G401 (cell line): ENCODE measurements around the gene DNAH12. TPM values are rescaled to one million over a fixed set of nuclear protein-coding genes. Genes with fewer than 3 reads are reported as not detected.
A peak's percentile ranks its signal among the peaks of the same experiment; 100 is the strongest.

Experiments
- DNase-seq: peaks from one replicate; pipeline ENCODE4 v3.0.0-alpha.2; 2015; ENCODE audit warnings: low spot score
- in situ Hi-C: cut with HindIII; loops from 2 replicates; pipeline ENCODE4 v1.10.0; 2016; ENCODE audit warnings: low sequenced_read_pairs, mixed read lengths
- total RNA-seq: library from RNA; depleted of rRNA; stranded (reverse); fragments of >200 nt; shearing (Covaris generic); gene quantifications from 2 replicates; pipeline ENCODE4 v1.2.3, GENCODE V29; 2014; rRNA removed

DNAH12 gene, protein sequence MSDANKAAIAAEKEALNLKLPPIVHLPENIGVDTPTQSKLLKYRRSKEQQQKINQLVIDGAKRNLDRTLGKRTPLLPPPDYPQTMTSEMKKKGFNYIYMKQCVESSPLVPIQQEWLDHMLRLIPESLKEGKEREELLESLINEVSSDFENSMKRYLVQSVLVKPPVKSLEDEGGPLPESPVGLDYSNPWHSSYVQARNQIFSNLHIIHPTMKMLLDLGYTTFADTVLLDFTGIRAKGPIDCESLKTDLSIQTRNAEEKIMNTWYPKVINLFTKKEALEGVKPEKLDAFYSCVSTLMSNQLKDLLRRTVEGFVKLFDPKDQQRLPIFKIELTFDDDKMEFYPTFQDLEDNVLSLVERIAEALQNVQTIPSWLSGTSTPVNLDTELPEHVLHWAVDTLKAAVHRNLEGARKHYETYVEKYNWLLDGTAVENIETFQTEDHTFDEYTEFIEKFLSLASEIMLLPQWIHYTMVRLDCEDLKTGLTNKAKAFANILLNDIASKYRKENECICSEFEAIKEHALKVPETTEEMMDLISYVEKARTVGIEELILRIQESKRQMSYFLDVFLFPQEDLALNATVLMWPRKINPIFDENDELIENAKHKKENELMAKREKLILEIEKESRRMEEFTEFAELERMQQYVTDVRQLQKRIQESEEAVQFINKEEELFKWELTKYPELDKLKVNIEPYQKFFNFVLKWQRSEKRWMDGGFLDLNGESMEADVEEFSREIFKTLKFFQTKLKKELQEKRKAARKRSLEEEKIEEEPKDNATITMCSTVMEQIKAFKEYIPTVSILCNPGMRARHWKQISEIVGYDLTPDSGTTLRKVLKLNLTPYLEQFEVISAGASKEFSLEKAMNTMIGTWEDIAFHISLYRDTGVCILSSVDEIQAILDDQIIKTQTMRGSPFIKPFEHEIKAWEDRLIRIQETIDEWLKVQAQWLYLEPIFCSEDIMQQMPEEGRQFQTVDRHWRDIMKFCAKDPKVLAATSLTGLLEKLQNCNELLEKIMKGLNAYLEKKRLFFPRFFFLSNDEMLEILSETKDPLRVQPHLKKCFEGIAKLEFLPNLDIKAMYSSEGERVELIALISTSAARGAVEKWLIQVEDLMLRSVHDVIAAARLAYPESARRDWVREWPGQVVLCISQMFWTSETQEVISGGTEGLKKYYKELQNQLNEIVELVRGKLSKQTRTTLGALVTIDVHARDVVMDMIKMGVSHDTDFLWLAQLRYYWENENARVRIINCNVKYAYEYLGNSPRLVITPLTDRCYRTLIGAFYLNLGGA (N-terminal part only)
- not detected in 2 replicates for total RNA-seq

DNA sequence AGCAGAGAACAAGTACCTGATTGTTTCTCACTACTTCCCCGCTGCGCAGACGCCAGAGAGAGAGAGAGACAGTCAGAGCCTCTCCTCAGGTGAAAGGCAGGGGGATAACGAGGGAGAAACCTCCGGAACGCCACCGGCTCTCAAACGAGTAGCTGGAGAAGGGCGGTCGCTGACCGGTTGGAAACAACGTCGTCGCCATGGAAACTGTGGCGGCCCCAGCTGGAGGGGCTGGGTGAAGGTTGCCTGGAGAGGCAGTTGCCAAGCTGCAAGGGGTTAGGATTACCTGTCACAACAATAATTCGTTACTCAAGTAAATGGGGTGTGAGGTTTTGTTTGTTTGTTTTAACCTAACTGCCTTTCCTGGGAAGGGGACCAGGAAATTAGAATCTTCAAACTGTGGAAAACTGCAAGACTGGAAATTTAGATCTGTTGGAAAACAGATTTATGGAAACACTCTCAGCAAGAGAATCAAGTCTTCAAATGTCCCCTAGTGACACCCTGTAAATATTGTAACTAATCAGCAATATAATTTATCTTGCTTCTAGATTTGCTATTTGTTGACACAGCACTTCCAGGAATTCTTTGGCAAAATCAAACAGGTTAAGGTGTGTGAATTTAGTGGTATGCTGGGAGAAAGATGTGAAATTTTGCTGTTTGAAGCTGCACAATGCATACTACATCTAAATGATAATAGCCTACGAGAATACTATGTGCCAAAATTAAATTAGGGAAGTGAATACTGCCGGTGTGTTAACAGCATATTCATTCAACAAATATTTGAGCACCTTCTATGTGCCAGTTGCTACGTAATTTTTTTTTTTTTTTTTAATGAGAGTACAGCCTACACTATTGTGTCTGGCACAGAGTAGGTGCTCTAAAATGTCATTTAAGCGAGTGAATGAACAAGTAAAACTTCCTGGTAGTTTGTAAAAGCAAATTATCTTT lies at the start of gene DNAH12:
Gene DNAH12 (minus strand): TSS at position 164 of the 945 bp plus-strand sequence. CDS start 1,474 bp downstream, outside the sequence.
- peak; percentile 17 for DNase-seq
- in situ Hi-C loops: no loop called here

DNA sequence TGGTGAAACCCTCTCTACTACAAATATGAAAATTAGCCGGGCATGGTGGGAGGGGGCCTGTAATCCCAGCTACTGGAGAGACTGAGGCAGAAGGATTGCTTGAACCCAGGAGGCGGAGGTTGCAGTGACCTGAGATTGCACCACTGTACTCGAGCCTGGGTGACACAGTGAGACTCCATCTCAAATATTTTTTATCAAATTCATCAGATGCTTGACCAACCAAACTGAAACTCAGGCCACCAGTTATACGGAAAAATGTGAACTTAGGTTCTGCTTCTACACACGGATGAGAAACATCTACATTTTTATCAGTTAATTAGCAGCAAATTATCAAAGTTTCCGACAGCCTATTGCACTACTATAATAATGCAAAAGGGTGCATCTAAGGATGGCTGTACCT lies 48.2 kb upstream of the DNAH12 start:
- in situ Hi-C loops: no loop called here
- no peak for DNase-seq

DNA sequence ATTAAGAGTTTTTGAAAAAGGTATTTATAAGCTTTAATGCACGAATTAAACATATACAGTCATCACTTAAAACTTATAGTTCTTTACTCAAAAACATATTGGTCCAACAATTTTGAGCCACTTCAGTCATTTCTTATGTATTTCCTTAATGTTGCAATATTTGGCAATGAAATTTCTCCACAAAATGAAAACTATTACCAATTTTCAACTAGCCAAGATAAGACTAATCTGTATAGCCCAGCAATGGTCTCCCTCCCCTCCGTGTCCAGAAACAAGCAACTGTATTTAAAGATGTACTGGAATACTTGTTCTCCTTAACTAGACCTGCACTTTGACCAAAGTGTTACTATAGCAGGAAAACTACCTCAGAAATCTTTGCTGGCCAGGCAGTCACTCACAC lies 43.8 kb upstream of the DNAH12 start:
- in situ Hi-C loops: no loop called here
- no peak for DNase-seq

DNA sequence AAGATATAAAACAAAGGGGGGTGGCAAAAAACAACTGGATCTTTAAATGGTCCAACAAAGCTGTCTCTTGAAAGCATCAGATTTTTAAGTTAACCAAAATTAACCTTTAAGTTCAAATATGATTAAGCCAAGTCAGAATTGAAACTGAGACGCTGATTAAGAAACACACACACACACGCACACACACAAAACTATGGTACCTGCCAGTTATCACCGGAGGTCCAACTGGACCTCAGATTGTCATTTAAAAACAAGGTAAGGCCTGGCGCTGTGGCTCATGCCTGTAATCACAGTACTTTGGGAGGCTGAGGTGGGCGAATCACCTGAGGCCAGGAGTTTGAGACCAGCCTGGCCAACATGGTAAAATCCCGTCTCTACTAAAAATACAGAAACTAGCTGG lies 42.6 kb upstream of the DNAH12 start:
- in situ Hi-C loops: no loop called here

DNA sequence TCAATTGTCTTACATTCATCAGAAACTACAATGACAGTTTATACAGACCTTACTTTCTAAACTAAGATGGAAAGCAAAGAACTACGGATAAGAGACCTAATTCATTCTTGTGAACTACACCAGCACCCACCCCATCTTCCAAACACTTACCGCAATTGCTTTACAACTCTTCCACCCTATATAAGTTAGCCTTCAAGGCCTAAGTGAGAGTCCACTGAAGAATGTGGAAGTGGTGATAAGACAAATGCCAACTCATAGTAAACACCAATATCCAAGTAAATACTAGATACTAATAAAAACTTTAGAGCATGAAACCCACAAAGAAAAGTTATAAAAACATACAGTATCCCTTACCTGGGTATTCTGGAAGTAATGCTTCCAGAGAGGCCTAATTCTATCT lies 39.4 kb upstream of the DNAH12 start:
- no peak for DNase-seq
- in situ Hi-C loops: no loop called here

More for the DNA sequence above, 42.6 kb upstream of the DNAH12 start:
- no peak for DNase-seq

DNA sequence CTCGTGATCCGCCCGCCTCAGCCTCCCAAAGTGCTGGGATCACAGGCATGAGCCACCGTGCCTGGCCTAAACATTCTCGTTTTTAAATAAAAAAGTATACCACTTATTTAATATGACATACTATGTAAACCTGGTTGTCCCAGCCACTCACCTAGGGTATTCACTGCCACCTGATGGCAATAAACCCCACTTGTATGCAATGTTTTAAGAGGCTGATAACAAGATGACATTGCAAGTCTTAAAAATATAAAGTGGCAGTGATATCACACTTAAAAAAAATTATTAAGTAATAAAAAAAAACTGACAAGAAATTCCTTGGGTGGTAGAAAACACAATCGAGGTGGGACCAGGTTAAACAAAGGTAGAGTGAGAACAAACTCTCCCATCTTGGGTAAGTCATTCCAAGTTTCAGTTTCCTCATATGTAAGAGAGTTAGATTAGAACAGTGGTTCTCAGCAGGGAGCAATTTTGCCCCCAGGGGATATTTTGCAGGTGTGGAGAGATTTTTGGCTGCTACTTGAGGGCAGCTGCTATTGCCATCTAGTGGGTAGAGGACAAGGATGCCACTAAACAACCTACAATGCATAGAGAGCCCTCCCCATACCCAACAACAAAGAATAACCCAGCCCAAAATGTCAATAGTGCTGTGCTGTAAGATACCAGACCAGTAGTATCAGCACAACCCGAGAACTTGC lies 38.5 kb upstream of the DNAH12 start:
- in situ Hi-C loops: no loop called here

DNA sequence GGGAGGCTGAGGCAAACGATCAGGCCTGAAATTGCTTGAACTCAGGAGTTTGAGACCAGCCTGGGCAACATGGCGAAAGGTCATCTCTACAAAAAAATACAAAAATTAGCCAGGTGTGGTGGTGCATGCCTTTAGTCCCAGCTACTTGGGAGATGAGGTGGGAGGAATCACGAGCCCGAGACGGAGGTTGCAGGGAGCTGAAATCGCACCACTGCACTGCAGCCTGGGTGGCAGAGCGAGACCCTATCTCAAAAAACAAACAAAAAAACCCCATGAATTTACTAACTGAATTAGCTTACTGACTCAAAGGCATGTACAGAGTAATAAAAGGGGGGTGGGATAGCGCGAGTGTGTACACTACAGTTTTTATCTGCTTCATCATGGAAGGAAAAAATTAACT lies 33.7 kb upstream of the DNAH12 start:
- in situ Hi-C loops: no loop called here
- no peak for DNase-seq

More for the DNA sequence above, 38.5 kb upstream of the DNAH12 start:
- no peak for DNase-seq

DNA sequence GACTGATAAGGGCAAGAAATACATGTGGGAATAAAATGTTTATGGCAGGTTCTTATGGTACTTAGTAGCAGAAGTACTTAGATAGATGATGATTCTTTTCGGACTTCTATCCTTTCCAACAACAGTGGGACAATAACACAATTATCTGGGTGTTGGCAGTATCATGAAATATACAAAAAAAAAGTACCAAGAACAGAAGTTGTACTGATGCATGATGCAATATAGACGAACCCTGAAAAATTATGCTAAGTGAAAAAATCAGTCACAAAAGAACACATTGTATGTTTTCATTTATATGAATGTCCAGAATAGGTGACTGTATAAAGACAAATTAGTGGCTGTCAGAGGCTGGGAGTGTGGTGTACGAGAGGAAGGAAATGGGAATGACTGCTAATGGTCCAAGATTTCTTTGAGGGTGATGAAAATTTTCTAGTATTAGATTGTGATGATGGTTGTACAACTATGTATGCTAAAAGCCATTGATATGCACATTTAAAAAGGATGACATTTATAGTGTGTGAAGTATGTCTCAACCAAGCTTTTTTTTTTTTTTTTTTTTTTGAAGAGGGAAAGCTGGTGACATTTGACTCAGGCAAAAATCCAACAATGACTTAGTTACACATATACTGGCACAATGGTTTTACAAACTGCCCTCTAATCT lies 32.0 kb upstream of the DNAH12 start:
- in situ Hi-C loops: no loop called here
- DNase-seq: no peak

DNA sequence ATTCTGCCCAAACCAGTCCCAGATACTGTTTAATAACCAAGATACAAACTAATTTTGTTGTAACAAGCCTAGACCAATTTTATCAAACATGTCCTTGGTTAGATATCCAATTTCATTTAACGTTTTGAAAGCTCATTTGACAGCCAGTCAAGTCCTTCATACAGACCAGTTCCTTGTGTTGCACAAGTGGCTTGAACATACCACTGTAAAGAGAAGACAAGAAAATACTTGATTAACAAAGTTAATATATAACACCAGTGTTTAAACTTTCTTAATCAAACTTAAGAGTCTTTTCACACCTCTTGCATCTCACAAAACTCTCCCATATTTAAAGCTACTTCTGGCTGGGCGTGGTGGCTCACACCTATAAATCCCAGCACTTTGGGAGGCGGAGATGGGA lies 28.0 kb upstream of the DNAH12 start:
- DNase-seq: no peak
- in situ Hi-C loops: no loop called here

DNA sequence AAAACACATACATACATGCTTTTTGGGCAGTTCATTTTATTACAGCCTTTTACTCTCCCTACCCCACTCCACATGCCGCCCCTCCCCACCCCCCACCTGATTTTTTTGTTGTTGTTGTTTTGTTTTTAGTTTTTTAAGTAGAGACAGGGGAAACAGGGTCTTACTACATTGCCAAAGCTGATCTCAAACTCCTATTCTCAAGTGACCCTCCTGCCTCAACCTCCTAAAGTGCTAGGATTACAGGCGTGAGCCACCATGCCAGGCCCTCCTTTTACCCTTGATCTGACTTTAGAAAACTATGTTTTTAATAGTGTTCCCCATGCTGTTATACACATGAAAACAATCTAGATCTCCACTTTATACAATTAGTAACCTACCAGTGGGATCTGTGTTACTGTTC lies 26.7 kb upstream of the DNAH12 start:
- in situ Hi-C loops: no loop called here
- DNase-seq: no peak

DNA sequence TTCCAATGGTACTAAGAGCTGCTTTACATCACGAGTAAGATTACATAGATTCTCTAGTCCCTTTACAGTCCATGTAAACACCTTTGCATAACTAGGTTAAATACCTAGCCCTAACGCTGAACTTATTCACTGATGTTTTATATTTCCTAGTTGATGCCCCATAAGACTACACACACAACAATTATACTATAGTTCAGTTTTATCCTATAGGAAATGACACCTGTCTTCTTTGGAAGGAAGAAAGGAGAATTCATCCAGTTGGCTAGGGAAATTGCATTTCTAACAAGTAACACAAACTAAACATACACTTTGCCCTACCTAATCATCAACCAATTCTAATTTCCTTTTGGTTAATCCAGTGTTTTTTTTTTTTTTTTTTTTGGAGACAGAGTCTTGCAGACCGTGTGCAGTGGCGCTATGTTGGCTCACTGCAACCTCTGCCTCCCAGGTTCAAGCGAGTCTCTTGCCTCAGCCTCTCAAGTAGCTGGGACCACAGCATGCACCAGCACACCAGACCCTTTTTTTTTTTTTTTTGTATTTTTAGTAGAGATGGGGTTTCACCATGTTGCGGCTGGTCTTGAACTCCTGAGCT lies 25.8 kb upstream of the DNAH12 start:
- in situ Hi-C loops: no loop called here
- DNase-seq: no peak

DNA sequence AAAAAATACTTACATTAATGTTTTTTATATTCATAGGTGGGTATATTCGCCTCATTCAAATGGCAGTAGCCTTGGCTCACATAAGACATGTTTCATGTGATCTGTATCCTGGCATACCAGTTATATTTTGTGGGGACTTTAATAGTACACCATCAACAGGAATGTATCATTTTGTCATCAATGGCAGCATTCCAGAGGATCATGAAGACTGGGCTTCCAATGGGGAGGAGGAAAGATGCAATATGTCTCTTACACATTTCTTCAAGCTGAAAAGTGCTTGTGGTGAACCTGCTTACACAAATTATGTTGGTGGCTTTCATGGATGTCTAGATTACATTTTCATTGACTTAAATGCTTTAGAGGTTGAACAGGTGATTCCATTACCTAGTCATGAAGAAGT lies 15.4 kb upstream of the DNAH12 start:
- DNase-seq: no peak
- in situ Hi-C loops: no loop called here

DNA sequence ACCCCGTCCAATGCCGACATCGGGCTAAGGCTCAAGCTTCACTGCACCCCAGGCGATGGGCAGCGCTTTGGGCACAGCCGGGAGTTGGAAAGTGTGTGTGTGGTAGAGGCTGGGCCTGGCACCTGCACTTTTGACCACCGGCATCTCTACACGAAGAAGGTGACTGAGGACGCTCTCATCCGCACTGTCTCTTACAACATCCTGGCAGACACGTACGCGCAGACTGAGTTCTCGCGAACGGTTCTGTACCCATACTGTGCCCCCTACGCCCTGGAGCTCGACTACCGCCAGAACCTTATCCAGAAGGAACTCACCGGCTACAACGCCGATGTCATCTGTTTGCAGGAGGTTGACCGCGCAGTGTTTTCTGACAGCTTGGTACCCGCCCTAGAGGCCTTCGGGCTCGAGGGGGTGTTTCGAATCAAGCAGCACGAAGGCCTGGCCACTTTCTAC lies 13.0 kb upstream of the DNAH12 start:
- in situ Hi-C loops: no loop called here

DNA sequence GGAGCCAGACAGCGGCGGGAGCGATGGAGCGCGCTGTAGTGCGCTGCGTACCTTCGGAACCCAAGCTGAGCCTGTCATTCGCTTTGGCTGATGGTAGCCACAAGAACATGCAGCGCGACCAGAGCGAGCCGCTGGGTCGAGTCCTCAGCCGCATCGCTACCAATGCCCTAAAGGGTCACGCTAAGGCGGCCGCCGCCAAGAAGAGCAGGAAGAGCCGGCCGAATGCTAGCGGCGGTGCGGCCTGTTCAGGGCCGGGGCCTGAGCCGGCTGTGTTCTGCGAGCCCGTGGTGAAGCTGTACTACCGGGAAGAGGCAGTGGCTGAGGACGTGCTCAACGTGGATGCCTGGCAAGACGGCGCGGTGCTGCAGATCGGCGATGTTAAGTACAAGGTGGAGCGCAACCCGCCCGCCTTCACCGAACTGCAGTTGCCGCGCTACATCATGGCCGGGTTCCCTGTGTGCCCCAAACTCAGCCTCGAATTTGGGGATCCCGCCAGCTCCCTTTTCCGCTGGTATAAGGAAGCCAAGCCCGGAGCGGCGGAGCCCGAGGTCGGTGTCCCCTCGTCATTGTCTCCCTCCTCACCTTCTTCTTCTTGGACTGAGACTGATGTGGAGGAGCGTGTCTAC lies 12.4 kb upstream of the DNAH12 start:
- in situ Hi-C loops: no loop called here
- DNase-seq: no peak

More for the DNA sequence above, 13.0 kb upstream of the DNAH12 start:
- DNase-seq: no peak

DNA sequence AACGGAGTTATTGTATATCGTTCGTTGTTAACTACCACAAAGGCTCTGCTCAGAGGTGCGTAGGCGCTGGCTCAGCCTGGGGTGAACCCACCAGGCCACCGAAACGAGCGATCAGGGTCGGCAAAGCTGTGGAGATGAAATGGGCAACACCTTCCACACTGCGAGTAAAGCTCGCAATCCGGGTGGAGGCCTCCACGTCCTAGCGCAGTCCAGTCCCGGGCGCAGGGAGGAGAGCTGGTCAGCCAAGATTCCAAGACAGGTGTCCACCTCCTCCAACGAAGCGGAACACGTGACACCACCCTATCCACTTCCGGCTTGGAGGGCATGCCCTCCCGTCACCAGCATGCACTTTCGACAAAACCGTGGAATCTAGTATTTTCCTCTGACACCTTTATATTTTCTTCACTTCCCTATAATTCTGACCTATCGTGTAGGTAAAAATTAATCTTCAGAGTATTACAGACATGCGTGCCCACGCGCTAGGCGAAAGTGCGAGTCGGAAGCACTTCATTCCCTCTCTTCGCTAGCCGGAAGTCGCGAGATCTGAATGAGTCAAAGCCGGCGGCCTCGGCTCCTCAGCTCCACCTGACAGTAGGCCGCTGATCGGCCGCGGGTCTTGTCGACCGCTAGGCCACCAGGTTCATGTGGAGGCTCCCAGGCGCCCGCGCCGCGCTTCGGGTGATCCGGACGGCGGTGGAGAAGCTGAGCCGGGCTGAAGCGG lies 11.8 kb upstream of the DNAH12 start, which contains the start of gene PDE12:
Gene PDE12 (plus strand): TSS at position 537 of the 721 bp plus-strand sequence. CDS start 106 bp downstream, at position 643.
- in situ Hi-C loops: no loop called here
- DNase-seq: peak; percentile 92

DNA sequence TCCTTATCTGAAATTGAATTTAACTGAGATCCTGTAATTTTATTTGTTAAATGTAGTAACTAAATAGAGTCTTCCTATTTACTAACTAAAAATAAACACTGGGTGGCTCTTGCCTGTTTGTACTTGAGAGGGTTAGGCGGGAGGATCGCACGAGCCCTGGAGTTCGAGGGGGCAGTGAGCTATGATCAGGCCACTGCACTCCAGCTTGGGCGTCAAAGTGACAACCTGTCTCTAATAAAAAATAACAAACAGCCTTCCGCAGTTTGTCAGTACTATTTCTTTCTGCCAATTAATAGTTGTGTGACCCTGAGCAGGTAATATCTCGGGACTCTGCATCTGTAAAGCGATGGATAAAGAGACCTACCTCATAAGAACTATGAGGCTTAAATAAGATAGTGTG lies 11.2 kb upstream of the DNAH12 start:
- in situ Hi-C loops: no loop called here
- DNase-seq: no peak
